IMR-90 (cell line): Measurements from ENCODE around the gene C16orf96. TPM values are rescaled to one million over a fixed set of nuclear protein-coding genes. Genes with fewer than 3 reads are reported as not detected.

Source experiments
- ATAC-seq: fragments of 200-7000 bp; cut with Tn5 transposase; 2 replicates; pipeline ENCODE4 v1.9.1; 2020; ENCODE audit warnings: low read depth, mild to moderate bottlenecking, moderate library complexity
- BruUV-seq: library from RNA; stranded (reverse); fragments of 400-500 nt; replicated peaks from 2 replicates; lab custom pipeline; 2021; lab: Mats Ljungman, UMichigan
- CTCF ChIA-PET: fragments of 300-600 bp; formaldehyde crosslinking; extraction: SDS; loops from one replicate; lab custom pipeline; 2021; ENCODE audit warnings: antibody characterized with exemption; lab: Yijun Ruan, JAX
- POLR2A ChIA-PET: fragments of 300-600 bp; sonication (Branson Sonifier 250); formaldehyde crosslinking; loops from one replicate; lab custom pipeline; 2022; ENCODE audit warnings: antibody characterized with exemption; ENCODE audit not compliant: unreplicated experiment; lab: Charles Lee
- DNase-seq: peaks from one replicate; pipeline ENCODE4 v3.0.0; 2013
- H2AFZ ChIP-seq: replicated peaks from 2 replicates; pipeline ENCODE3; 2013; ENCODE audit warnings: low read length, mild to moderate bottlenecking; ENCODE audit not compliant: poor library complexity
- H2AK5ac ChIP-seq: 2 replicates; pipeline ENCODE4 v1.6.1; 2013; ENCODE audit warnings: low read depth, low read length, inconsistent platforms
- H2AK9ac ChIP-seq: replicated peaks from 2 replicates; pipeline ENCODE3; 2013; ENCODE audit warnings: mild to moderate bottlenecking, low read depth, low read length, moderate library complexity; ENCODE audit not compliant: poor library complexity
- H2BK120ac ChIP-seq: 2 replicates; pipeline ENCODE4 v1.6.1; 2013; ENCODE audit warnings: low read depth, low read length, inconsistent platforms
- H2BK15ac ChIP-seq: 3 replicates; pipeline ENCODE4 v1.6.1; 2013; ENCODE audit warnings: low read depth, low read length, inconsistent platforms
- H2BK20ac ChIP-seq: 2 replicates; pipeline ENCODE4 v1.6.1; 2013; ENCODE audit warnings: low read depth, mild to moderate bottlenecking, inconsistent platforms, low read length, moderate library complexity
- H2BK5ac ChIP-seq: 2 replicates; pipeline ENCODE4 v1.6.1; 2013; ENCODE audit warnings: mild to moderate bottlenecking, low read depth, low read length, inconsistent platforms; ENCODE audit not compliant: poor library complexity, severe bottlenecking
- H3K14ac ChIP-seq: replicated peaks from 2 replicates; pipeline ENCODE4 v1.6.1; 2013; ENCODE audit warnings: low read depth, low read length, inconsistent platforms
- H3K18ac ChIP-seq: 2 replicates; pipeline ENCODE4 v1.6.1; 2013; ENCODE audit warnings: low read depth, low read length, control low read depth
- H3K23ac ChIP-seq: 2 replicates; pipeline ENCODE4 v1.6.1; 2013; ENCODE audit warnings: low read depth, low read length, inconsistent platforms
- H3K27ac ChIP-seq: 2 replicates; pipeline ENCODE4 v1.5.1; 2013; ENCODE audit warnings: mild to moderate bottlenecking, control low read depth, low read length; ENCODE audit not compliant: insufficient read depth
- H3K27me3 ChIP-seq: 2 replicates; pipeline ENCODE4 v1.6.1; 2013; ENCODE audit warnings: low read length; ENCODE audit not compliant: control insufficient read depth, insufficient read depth
- H3K36me3 ChIP-seq: 2 replicates; pipeline ENCODE4 v1.6.1; 2013; ENCODE audit warnings: low read length, mixed read lengths; ENCODE audit not compliant: control insufficient read depth, insufficient read depth
- H3K4ac ChIP-seq: 2 replicates; pipeline ENCODE4 v1.6.1; 2013; ENCODE audit warnings: low read depth, low read length, inconsistent platforms
- H3K4me1 ChIP-seq: 2 replicates; pipeline ENCODE4 v1.6.1; 2013; ENCODE audit warnings: low read length, mixed read lengths; ENCODE audit not compliant: control insufficient read depth, insufficient read depth
- H3K4me2 ChIP-seq: 2 replicates; pipeline ENCODE4 v1.6.1; 2013; ENCODE audit warnings: low read depth, mild to moderate bottlenecking, control low read depth, low read length, moderate library complexity
- H3K4me3 ChIP-seq: 2 replicates; pipeline ENCODE4 v1.5.1; 2013; ENCODE audit warnings: low read depth, mild to moderate bottlenecking, control low read depth, low read length, moderate library complexity; ENCODE audit not compliant: insufficient read depth
- H3K56ac ChIP-seq: 2 replicates; pipeline ENCODE4 v1.6.1; 2013; ENCODE audit warnings: low read length, inconsistent platforms; ENCODE audit not compliant: insufficient read depth; ENCODE audit errors: extremely low read depth
- H3K79me1 ChIP-seq, 2 experiments: 2 replicates each; pipeline ENCODE4 v1.6.1; 2013; ENCODE audit warnings: low read length in 2 of 2, inconsistent platforms in 1 of 2, low read depth in 1 of 2
- H3K9ac ChIP-seq: 2 replicates; pipeline ENCODE4 v1.6.1; 2013; ENCODE audit warnings: low read depth, low read length, control low read depth
- H3K9me1 ChIP-seq: 2 replicates; pipeline ENCODE4 v1.6.1; 2013; ENCODE audit warnings: low read length, inconsistent platforms; ENCODE audit not compliant: insufficient read depth
- H3K9me3 ChIP-seq: 2 replicates; pipeline ENCODE4 v1.6.1; 2013; ENCODE audit warnings: low read length; ENCODE audit not compliant: control insufficient read depth, insufficient read depth
- H4K20me1 ChIP-seq: 2 replicates; pipeline ENCODE4 v1.6.1; 2013; ENCODE audit warnings: low read length, inconsistent platforms; ENCODE audit not compliant: insufficient read depth
- H4K5ac ChIP-seq: 2 replicates; pipeline ENCODE4 v1.6.1; 2013; ENCODE audit warnings: mild to moderate bottlenecking, low read depth, low read length, control low read depth
- H4K8ac ChIP-seq, 2 experiments: 2 replicates each; pipeline ENCODE4 v1.6.1; 2013; ENCODE audit warnings: low read depth in 2 of 2, low read length in 2 of 2, control low read depth in 1 of 2, inconsistent platforms in 1 of 2
- H4K91ac ChIP-seq: 2 replicates; pipeline ENCODE4 v1.6.1; 2013; ENCODE audit warnings: low read depth, low read length, inconsistent platforms; ENCODE audit not compliant: insufficient read depth
- RCOR1 ChIP-seq: IDR thresholded peaks from 2 replicates; pipeline ENCODE4 v1.6.1; 2012; ENCODE audit warnings: mild to moderate bottlenecking, low read length, improper control_type of control experiment; ENCODE audit not compliant: insufficient replicate concordance
- dilution Hi-C: fragments of 300-500 bp; cut with HindIII; formaldehyde crosslinking; loops from one replicate; pipeline ENCODE4 v1.14.3; 2018; ENCODE audit warnings: low sequenced_read_pairs; ENCODE audit not compliant: unreplicated experiment
- in situ Hi-C: fragments of 300-500 bp; cut with MboI; formaldehyde crosslinking; loops from 3 replicates; pipeline ENCODE4 v1.14.3; 2019; ENCODE audit warnings: low sequenced_read_pairs, inconsistent platforms, mixed read lengths
- intact Hi-C: fragments of 100-400 bp; cut with micrococcal nuclease; formaldehyde crosslinking; loops from 2 replicates; pipeline ENCODE4 v1.10.0; 2022
- polyA plus RNA-seq, 3 experiments: library from polyadenylated mRNA; depleted of rRNA; stranded (reverse); fragments of >200 nt; gene quantifications; 2 replicates each; pipeline ENCODE4 v1.2.3, GENCODE V29; 2012; ENCODE audit warnings: low replicate concordance in 1 of 3
- total RNA-seq: library from RNA; depleted of rRNA; stranded (reverse); fragments of >200 nt; gene quantifications from 2 replicates; pipeline ENCODE4 v1.2.3, GENCODE V29; 2012

The C16orf96 gene
- total and polyA plus RNA-seq, 2 of the 4 experiments (the other 2 are of a cell fraction): not detected

- Histone ChIP-seq H4K5ac (no peak overlapping the region), H3K23ac (no peak overlapping the region), H4K20me1 (peaks cover 18% of the 10 kb centered on the region), H4K91ac (no peak overlapping the region), H3K9me3 (no peaks in the 10 kb centered on the region), H3K27ac (no peak overlapping the region), H3K18ac (no peak overlapping the region), H3K4me2 (no peak overlapping the region), H2BK15ac (no peak overlapping the region), H2BK120ac (no peak overlapping the region), H3K36me3 (no peaks in the 10 kb centered on the region), H3K4me3 (no peak overlapping the region), H2BK5ac (no peak overlapping the region), H3K14ac (no peak overlapping the region), H2BK20ac (no peak overlapping the region), H3K27me3 (no peaks in the 10 kb centered on the region), H3K4ac (no peak overlapping the region), H3K9ac (no peak overlapping the region), H4K8ac (no peak overlapping the region), H2AK5ac (0 out of 2 replicates have a peak overlapping the region, but pooled peaks have one; percentile 18), H3K4me1 (peaks cover 13% of the 10 kb centered on the region), H3K79me1 (peaks cover 0 to 70% of the 10 kb centered on the region in 2 experiments; a peak in 3 of 4 replicates), H3K56ac (no peak overlapping the region), H3K9me1 (peaks cover 29% of the 10 kb centered on the region), H2AK9ac (no peak overlapping the region), H2AFZ (no peak overlapping the region)
- intact Hi-C loops (no loop called here), in situ Hi-C loops (loop anchor here (25.0 kb wide), 1 partner anchor 438 kb away; the partner anchor contains the start of gene SEC14L5), dilution Hi-C loops (no loop called here)
- no TSS peak for BruUV-seq
- no peak for TF ChIP-seq RCOR1
- POLR2A ChIA-PET: no interaction called here
- no peak for DNase-seq
- no peak for ATAC-seq
- CTCF ChIA-PET: no interaction called here
Observed at GRCh38 chr16:4524571-4524970, 31.6 kb upstream of the C16orf96 start.
